Stimulated activated naive CD8-positive, alpha-beta T cell treated with anti-CD3 and anti-CD28 coated beads, Interleukin-15, Interleukin-2, amounts not matched to agents 100 ng/mL and 50 ng/mL, for 24 hours (primary cell): ENCODE results near the gene PCGF5.
"Not testable (repeated sequence)": the region's sequence is repeated elsewhere in the genome, so short reads cannot be mapped to it uniquely, and the experiment has no call there.

Source experiments
- H3K27ac Mint-ChIP-seq: one replicate; pipeline ENCODE4 v1.8.0; 2021; ENCODE audit warnings: mild to moderate bottlenecking, mixed read lengths
- H3K27me3 Mint-ChIP-seq: one replicate; pipeline ENCODE4 v1.8.0; 2021; ENCODE audit warnings: mixed read lengths
- H3K36me3 Mint-ChIP-seq: one replicate; pipeline ENCODE4 v1.8.0; 2021; ENCODE audit warnings: low read depth, mixed read lengths
- H3K4me1 Mint-ChIP-seq: one replicate; pipeline ENCODE4 v1.8.0; 2021; ENCODE audit warnings: low read depth, mixed read lengths
- H3K4me3 Mint-ChIP-seq: one replicate; pipeline ENCODE4 v1.8.0; 2021; ENCODE audit warnings: mild to moderate bottlenecking, mixed read lengths
- H3K9me3 Mint-ChIP-seq: one replicate; pipeline ENCODE4 v1.8.0; 2021; ENCODE audit warnings: mixed read lengths

Gene PCGF5

GRCh38 chr10:91229683-91230082, 9.2 kb downstream of the PCGF5 start:
- H3K4me1 Mint-ChIP-seq = peaks cover 28% of the 10 kb centered on the region
- no peaks in the 10 kb centered on the region for H3K9me3 Mint-ChIP-seq
- no peak overlapping the region for H3K27ac Mint-ChIP-seq
- no peaks in the 10 kb centered on the region for H3K27me3 Mint-ChIP-seq
- H3K36me3 Mint-ChIP-seq = peaks cover 22% of the 10 kb centered on the region
- H3K4me3 Mint-ChIP-seq = no peak overlapping the region

- H3K27ac Mint-ChIP-seq = no peak overlapping the region
- peaks cover 18% of the 10 kb centered on the region for H3K4me1 Mint-ChIP-seq
- H3K36me3 Mint-ChIP-seq = peaks cover 27% of the 10 kb centered on the region
- H3K27me3 Mint-ChIP-seq = no peaks in the 10 kb centered on the region
- H3K4me3 Mint-ChIP-seq = no peak overlapping the region
- H3K9me3 Mint-ChIP-seq = no peaks in the 10 kb centered on the region
Measured at GRCh38 chr10:91238191-91238590, 17.7 kb downstream of the PCGF5 start.

GRCh38 chr10:91239789-91240188, 19.3 kb downstream of the PCGF5 start:
- H3K27ac Mint-ChIP-seq = no peak overlapping the region
- H3K4me1 Mint-ChIP-seq = peaks cover 17% of the 10 kb centered on the region

GRCh38 chr10:91242940-91243339, 22.5 kb downstream of the PCGF5 start:
- H3K4me1 Mint-ChIP-seq = peaks cover 17% of the 10 kb centered on the region
- H3K4me3 Mint-ChIP-seq = no peak overlapping the region
- H3K36me3 Mint-ChIP-seq = peaks cover 5% of the 10 kb centered on the region
- H3K27me3 Mint-ChIP-seq = no peaks in the 10 kb centered on the region
- H3K9me3 Mint-ChIP-seq = no peaks in the 10 kb centered on the region
- no peak overlapping the region for H3K27ac Mint-ChIP-seq

More at GRCh38 chr10:91239789-91240188, 19.3 kb downstream of the PCGF5 start:
- Mint-ChIP-seq H3K4me3 (no peak overlapping the region), H3K9me3 (no peaks in the 10 kb centered on the region), H3K36me3 (peaks cover 19% of the 10 kb centered on the region), H3K27me3 (no peaks in the 10 kb centered on the region)

DNA sequence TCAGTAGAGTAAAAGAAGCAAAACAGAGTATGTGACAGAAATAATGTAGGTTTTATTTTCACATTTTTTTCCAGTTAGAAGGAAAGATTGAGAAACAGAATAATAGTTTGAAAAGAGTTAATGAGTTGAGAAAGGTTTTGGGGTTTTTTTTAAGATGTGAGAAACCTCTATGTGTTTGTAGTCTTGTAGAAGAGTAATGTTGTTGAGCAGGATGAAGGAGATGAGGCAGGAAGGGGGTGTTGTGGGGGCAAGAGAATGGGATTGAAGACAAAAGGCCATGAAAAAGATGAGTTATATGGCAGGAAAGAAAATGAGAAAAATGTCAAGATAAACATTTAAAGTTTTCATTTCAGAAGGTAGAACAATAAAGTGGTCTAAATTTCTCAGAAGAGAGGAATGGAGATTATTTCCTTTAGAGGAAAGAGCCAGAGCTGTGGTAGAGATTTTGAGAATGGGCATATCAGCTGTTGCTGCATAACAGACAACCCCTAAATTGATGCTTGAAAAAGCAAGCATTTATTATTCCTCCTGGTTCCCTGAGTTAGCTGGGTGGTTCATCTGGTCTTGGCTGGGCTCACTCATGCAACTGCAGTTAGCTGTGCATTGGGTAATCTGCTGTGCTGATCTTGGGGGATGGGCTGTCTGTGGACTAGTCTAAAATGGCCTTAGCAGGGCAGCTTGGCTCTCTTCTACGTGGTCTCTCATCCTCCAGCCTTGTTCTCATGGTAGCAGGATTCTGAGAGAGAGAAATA, 27.1 kb downstream of the PCGF5 start:
- Mint-ChIP-seq H3K27ac (peak overlapping the region; percentile 28), H3K4me3 (no peak overlapping the region), H3K4me1 (peaks cover 14% of the 10 kb centered on the region), H3K9me3 (no peaks in the 10 kb centered on the region), H3K27me3 (no peaks in the 10 kb centered on the region), H3K36me3 (peaks cover 13% of the 10 kb centered on the region)

DNA sequence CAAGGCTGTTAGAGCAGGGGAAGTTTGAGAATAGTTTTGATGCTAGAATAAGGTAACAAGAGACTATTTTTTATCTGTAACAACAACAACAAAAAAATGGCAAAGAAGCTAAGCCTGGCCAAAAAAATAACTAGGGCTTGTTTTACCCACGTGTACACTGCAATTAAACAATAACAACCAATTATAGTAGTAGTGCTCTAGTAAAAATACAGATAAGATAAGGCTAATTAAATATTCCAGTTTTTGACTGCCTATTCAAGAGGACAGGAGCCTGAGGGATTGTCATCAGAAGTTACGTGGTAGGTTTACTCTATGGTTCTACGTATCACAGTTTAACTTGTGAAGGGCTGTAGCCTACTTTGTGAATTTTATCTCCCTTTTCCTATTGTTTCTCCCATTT, 29.2 kb downstream of the PCGF5 start:
- Mint-ChIP-seq H3K27me3 (no peaks in the 10 kb centered on the region), H3K4me3 (no peak overlapping the region), H3K36me3 (peaks cover 34% of the 10 kb centered on the region), H3K27ac (no peak overlapping the region), H3K9me3 (no peaks in the 10 kb centered on the region), H3K4me1 (peaks cover 6% of the 10 kb centered on the region)

DNA sequence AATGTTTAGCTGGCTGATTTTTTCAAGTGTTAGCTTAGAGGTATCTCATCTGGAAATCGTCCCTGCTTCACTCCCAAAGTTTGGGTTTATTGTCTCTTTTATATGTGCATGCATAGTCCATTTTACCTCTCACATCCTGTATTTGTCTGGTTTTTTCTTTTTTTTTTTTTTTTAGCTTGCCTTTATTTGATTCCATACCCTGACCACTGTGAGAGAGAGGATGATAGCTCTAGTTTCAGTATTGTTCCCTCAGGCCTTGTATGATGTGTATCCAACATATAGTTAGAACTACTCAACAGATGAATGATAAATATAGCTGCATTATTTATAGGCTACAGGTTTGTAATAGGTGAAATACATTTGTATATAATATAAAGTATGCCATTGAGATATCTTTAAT, 29.9 kb downstream of the PCGF5 start:
- H3K4me1 Mint-ChIP-seq = peaks cover 6% of the 10 kb centered on the region
- peaks cover 41% of the 10 kb centered on the region for H3K36me3 Mint-ChIP-seq
- H3K27ac Mint-ChIP-seq = peak overlapping the region; percentile 9
- no peaks in the 10 kb centered on the region for H3K27me3 Mint-ChIP-seq
- no peaks in the 10 kb centered on the region for H3K9me3 Mint-ChIP-seq
- no peak overlapping the region for H3K4me3 Mint-ChIP-seq

- Mint-ChIP-seq H3K27ac (no peak overlapping the region), H3K36me3 (peaks cover 50% of the 10 kb centered on the region), H3K4me3 (no peak overlapping the region), H3K9me3 (no peaks in the 10 kb centered on the region), H3K27me3 (no peaks in the 10 kb centered on the region), H3K4me1 (peaks cover 6% of the 10 kb centered on the region)
Measured at GRCh38 chr10:91251430-91252056, 31.1 kb downstream of the PCGF5 start.

DNA sequence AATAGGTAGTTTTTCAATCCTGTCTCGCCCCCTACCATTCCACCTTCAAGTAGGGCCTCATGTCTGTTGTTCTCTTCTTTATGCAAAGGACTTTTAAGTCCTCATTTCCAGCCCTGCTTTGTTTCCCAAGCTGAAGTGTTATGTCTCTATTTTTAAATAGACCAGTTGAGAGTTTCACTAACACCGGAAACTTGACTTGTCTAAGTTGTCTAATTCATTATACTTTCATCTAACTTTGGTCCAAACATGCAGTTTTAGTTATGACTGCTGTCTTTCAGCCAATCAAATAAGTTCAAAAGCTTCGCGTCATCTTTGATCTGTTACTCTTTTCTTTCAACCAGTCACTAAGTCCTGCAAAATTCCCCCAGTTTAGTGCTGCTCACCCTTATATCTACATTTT, 32.8 kb downstream of the PCGF5 start:
- peaks cover 9% of the 10 kb centered on the region for H3K4me1 Mint-ChIP-seq
- H3K9me3 Mint-ChIP-seq = no peaks in the 10 kb centered on the region
- H3K36me3 Mint-ChIP-seq = peaks cover 66% of the 10 kb centered on the region
- H3K27ac Mint-ChIP-seq = no peak overlapping the region
- no peak overlapping the region for H3K4me3 Mint-ChIP-seq
- H3K27me3 Mint-ChIP-seq = no peaks in the 10 kb centered on the region

GRCh38 chr10:91257310-91257709, 36.8 kb downstream of the PCGF5 start:
- H3K27ac Mint-ChIP-seq = no peak overlapping the region
- H3K9me3 Mint-ChIP-seq = no peaks in the 10 kb centered on the region
- H3K36me3 Mint-ChIP-seq = peaks cover 72% of the 10 kb centered on the region
- H3K4me3 Mint-ChIP-seq = no peak overlapping the region
- H3K27me3 Mint-ChIP-seq = no peaks in the 10 kb centered on the region
- H3K4me1 Mint-ChIP-seq = peaks cover 4% of the 10 kb centered on the region

DNA sequence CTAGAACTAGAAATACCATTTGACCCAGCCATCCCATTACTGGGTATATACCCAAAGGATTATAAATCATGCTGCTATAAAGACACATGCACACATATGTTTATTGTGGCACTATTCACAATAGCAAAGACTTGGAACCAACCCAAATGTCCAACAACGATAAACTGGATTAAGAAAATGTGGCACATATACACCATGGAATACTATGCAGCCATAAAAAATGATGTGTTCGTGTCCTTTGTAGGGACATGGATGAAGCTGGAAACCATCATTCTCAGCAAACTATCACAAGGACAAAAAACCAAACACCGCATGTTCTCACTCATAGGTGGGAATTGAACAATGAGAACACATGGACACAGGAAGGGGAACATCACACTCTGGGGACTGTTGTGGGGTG, 40.0 kb downstream of the PCGF5 start:
- H3K36me3 Mint-ChIP-seq = peaks cover 59% of the 10 kb centered on the region
- not testable (repeated sequence) for H3K27ac Mint-ChIP-seq, H3K4me3 Mint-ChIP-seq

DNA sequence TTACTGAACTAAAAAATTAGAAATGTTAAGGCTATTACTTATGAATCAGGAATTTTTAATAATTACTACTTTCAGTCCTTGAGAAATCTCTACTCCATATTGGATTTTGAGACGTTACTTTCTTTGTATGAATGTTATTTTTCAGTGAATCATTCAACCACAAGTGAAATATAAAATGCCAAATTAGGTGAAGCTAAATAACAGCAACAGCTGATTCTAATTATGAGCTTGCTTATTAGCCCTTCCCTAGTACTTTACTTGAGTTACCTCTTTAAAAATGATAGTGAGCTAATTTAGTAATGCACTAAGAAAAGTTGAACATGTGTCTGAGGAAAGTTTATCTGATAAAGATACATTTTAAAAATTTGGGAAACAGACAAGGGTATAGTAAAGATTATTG, 51.4 kb downstream of the PCGF5 start:
- Mint-ChIP-seq H3K9me3 (no peaks in the 10 kb centered on the region), H3K36me3 (peaks cover 19% of the 10 kb centered on the region), H3K4me1 (no peaks in the 10 kb centered on the region), H3K27me3 (no peaks in the 10 kb centered on the region), H3K27ac (no peak overlapping the region), H3K4me3 (no peak overlapping the region)

More for the DNA sequence above, 40.0 kb downstream of the PCGF5 start:
- H3K9me3 Mint-ChIP-seq, H3K4me1 Mint-ChIP-seq, H3K27me3 Mint-ChIP-seq: not testable (repeated sequence)

GRCh38 chr10:91284486-91285090, 64.1 kb downstream of the PCGF5 start:
- Mint-ChIP-seq H3K4me1 (no peaks in the 10 kb centered on the region), H3K36me3 (peaks cover 3% of the 10 kb centered on the region), H3K27me3 (no peaks in the 10 kb centered on the region), H3K27ac (no peak overlapping the region), H3K9me3 (no peaks in the 10 kb centered on the region), H3K4me3 (no peak overlapping the region)

DNA sequence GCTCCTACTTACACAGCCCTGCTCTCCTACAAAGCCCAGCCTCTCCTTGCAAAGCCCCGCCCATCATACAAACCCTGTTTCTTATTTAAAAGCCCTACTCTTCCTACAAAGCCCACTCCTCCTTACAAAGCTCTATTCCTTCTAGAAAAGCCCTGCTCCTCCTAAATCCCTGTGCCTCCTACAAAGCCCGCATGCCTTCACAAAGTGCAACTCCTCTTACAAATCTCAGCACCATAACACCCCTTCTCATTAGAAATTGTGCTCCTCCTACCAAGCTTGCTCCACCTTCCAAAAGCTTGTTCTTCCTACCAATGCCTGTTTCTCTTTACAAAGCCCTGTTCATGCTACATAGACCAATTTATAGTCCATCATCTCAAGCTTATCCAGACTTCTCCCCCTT, 66.1 kb downstream of the PCGF5 start:
- no peaks in the 10 kb centered on the region for H3K27me3 Mint-ChIP-seq
- H3K27ac Mint-ChIP-seq = no peak overlapping the region
- peaks cover 3% of the 10 kb centered on the region for H3K36me3 Mint-ChIP-seq
- no peaks in the 10 kb centered on the region for H3K4me1 Mint-ChIP-seq
- H3K4me3 Mint-ChIP-seq = no peak overlapping the region
- H3K9me3 Mint-ChIP-seq = no peaks in the 10 kb centered on the region

DNA sequence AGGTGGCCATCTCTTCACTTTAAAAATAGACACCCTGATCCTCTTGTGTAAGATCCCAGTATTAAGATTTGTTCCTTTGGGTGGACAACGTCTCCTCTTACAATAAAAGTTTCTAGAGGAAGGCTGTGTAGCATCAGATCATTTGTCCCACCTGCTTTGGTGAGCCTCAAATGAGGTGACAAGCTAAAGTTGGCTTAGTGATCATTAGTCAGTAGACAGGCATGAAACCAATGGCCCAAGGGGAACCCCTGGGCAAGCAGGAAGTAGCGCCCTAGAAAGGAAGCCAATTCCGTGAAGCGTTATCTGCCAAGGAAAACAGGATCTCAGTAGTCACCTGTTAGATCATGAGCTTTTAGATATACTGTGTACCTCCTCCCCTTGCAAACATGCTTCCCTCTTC, 66.8 kb downstream of the PCGF5 start:
- Mint-ChIP-seq H3K4me3 (no peak overlapping the region), H3K36me3 (peaks cover 3% of the 10 kb centered on the region), H3K9me3 (no peaks in the 10 kb centered on the region), H3K27ac (no peak overlapping the region), H3K4me1 (no peaks in the 10 kb centered on the region), H3K27me3 (no peaks in the 10 kb centered on the region)
